ENCODE results near the gene COG1. TPM values are rescaled to one million over a fixed set of nuclear protein-coding genes. Genes with fewer than 3 reads are reported as not detected.

COG1 gene
- total RNA-seq, 2 experiments from 2014 or later, result 38.3 to 44.1 TPM

DNA sequence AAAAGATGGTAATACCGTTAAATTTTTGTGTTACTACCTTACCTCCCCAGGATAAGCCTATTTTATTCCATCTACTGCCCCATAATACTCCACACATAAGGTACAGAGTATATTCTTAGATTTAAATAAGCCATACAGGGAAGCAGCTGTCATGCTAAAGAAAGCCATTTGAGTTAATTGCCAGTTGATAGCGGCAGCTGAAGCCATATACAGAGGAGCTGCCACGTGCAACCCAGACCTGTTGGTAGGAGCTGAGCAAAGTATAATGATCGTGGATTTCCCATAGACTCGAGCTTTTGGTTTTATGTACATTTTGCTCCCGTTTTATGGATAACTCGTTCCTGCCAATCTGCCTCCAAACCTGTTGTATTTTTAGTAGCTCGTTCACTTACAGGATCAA lies 56.8 kb downstream of the COG1 start:
- H3K9me3 ChIP-seq (ENCODE audit: low read length), result no peaks in the 10 kb centered on the region
- H3K9me2 ChIP-seq (ENCODE audit: insufficient read depth, low read length), result no peaks in the 10 kb centered on the region
- no peak for DNase-seq (ENCODE audit: low spot score)
- BruUV-seq (replicated peaks), result no TSS peak
- intact Hi-C loops (cut with micrococcal nuclease; ENCODE audit: unreplicated experiment), result loop anchor here (10.0 kb wide), 1 partner anchor 685 kb away; no protein-coding TSS in a partner anchor
- TF ChIP-seq EZH2phosphoT487 (IDR thresholded peaks at IDR 0.05; ENCODE audit: borderline replicate concordance, low read depth, low read length) (no peak), CTCF (conservative IDR thresholded peaks at IDR 0.05; ENCODE audit: low read length) (no peak)
- no peak overlapping the region for H3K4me2 ChIP-seq (ENCODE audit: low read length)
- no peak overlapping the region for H3K4me3 ChIP-seq (ENCODE audit: low read depth, low read length, poor library complexity, severe bottlenecking)
- no peaks in the 10 kb centered on the region for H3K4me1 ChIP-seq (ENCODE audit: insufficient read depth, low read length, poor library complexity, severe bottlenecking)
- H2AFZ ChIP-seq (ENCODE audit: low read length), result no peak overlapping the region
- peaks cover 34% of the 10 kb centered on the region for H3K36me3 ChIP-seq (ENCODE audit: insufficient read depth, low read length)
- no peaks in the 10 kb centered on the region for H4K20me1 ChIP-seq (ENCODE audit: insufficient read depth, low read length)
- H3K79me2 ChIP-seq (ENCODE audit: insufficient read depth, low read depth, low read length), result no peaks in the 10 kb centered on the region
- CTCF ChIA-PET (ENCODE audit: unreplicated experiment), result no interaction called here
- no peak overlapping the region for H3K27ac ChIP-seq (ENCODE audit: low read depth, low read length, poor library complexity, severe bottlenecking)
- POLR2A ChIA-PET, result no interaction called here

DNA sequence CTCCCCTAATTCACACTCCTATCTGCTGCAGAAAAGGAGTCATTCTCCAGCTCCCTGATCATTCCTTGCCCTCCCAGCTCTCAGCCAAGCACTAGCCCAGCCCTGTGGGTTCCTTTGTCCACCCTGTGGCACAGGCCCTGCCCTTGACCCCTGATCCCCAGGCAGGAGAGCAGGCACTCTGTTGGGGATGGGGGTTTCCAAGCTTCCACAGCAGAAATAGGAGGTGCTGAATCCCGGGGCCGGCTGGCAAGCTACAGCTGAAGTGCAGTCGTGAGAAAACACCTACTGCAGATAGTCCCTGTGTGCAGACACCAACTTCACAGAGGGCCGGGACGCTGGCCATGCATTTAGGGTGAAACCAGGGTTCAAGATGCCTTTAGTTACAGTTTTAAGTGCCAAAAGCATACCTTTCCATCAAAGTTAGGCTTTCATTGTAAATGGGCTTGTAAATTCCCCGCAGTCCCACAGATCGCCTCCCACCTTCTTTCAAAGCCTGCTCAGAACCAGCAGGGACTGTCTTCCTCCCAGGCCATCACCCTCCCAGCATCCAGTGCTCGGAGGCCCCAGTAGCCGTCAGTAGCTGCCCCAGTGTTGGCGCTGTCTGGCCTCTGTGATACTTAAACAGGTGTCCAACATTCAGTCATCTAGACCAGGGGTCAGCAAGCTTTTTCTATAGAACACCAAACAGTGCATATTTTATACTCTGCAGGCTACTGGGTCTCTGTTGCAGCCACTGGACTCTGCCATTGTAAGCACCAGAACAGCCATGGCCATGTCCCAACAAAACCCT lies 58.2 kb downstream of the COG1 start:
- Histone ChIP-seq H3K9me3 (ENCODE audit: low read length) (no peaks in the 10 kb centered on the region), H3K27ac (ENCODE audit: low read depth, low read length, poor library complexity, severe bottlenecking) (no peak overlapping the region), H3K36me3 (ENCODE audit: insufficient read depth, low read length) (peaks cover 21% of the 10 kb centered on the region), H3K9me2 (ENCODE audit: insufficient read depth, low read length) (no peaks in the 10 kb centered on the region), H2AFZ (ENCODE audit: low read length) (no peak overlapping the region), H3K4me3 (ENCODE audit: low read depth, low read length, poor library complexity, severe bottlenecking) (no peak overlapping the region), H3K4me2 (ENCODE audit: low read length) (no peak overlapping the region), H3K79me2 (ENCODE audit: insufficient read depth, low read depth, low read length) (no peaks in the 10 kb centered on the region), H3K4me1 (ENCODE audit: insufficient read depth, low read length, poor library complexity, severe bottlenecking) (no peaks in the 10 kb centered on the region), H4K20me1 (ENCODE audit: insufficient read depth, low read length) (no peaks in the 10 kb centered on the region)
- intact Hi-C loops (cut with micrococcal nuclease; ENCODE audit: unreplicated experiment), result loop anchor here (10.0 kb wide), 1 partner anchor 686 kb away; no protein-coding TSS in a partner anchor
- TF ChIP-seq CTCF (conservative IDR thresholded peaks at IDR 0.05; ENCODE audit: low read length) (no peak), EZH2phosphoT487 (IDR thresholded peaks at IDR 0.05; ENCODE audit: borderline replicate concordance, low read depth, low read length) (no peak)
- ChIA-PET CTCF (ENCODE audit: unreplicated experiment) (no interaction called here), POLR2A (no interaction called here)
- BruUV-seq (replicated peaks), result no TSS peak
- no peak for DNase-seq (ENCODE audit: low spot score)

GRCh38 chr17:73251871-73252270 lies 59.0 kb downstream of the COG1 start:
- H2AFZ ChIP-seq (ENCODE audit: low read length), result no peak overlapping the region
- TF ChIP-seq EZH2phosphoT487 (IDR thresholded peaks at IDR 0.05; ENCODE audit: borderline replicate concordance, low read depth, low read length), result no peak
- no peak for TF ChIP-seq CTCF (conservative IDR thresholded peaks at IDR 0.05; ENCODE audit: low read length)
- no peak overlapping the region for H3K4me3 ChIP-seq (ENCODE audit: low read depth, low read length, poor library complexity, severe bottlenecking)
- BruUV-seq (replicated peaks), result no TSS peak
- H3K9me2 ChIP-seq (ENCODE audit: insufficient read depth, low read length), result no peaks in the 10 kb centered on the region
- no peaks in the 10 kb centered on the region for H3K4me1 ChIP-seq (ENCODE audit: insufficient read depth, low read length, poor library complexity, severe bottlenecking)
- DNase-seq (ENCODE audit: low spot score), result no peak
- CTCF ChIA-PET (ENCODE audit: unreplicated experiment), result no interaction called here
- POLR2A ChIA-PET, result no interaction called here
- H3K9me3 ChIP-seq (ENCODE audit: low read length), result no peaks in the 10 kb centered on the region
- H3K27ac ChIP-seq (ENCODE audit: low read depth, low read length, poor library complexity, severe bottlenecking), result no peak overlapping the region
- H4K20me1 ChIP-seq (ENCODE audit: insufficient read depth, low read length), result no peaks in the 10 kb centered on the region
- intact Hi-C loops (cut with micrococcal nuclease; ENCODE audit: unreplicated experiment), result loop anchor here (10.0 kb wide), 1 partner anchor 687 kb away; no protein-coding TSS in a partner anchor
- H3K79me2 ChIP-seq (ENCODE audit: insufficient read depth, low read depth, low read length), result no peaks in the 10 kb centered on the region
- no peak overlapping the region for H3K4me2 ChIP-seq (ENCODE audit: low read length)
- H3K36me3 ChIP-seq (ENCODE audit: insufficient read depth, low read length), result peaks cover 18% of the 10 kb centered on the region
